OCI-LY1 (cell line): ENCODE measurements around the gene LDLRAD3.

ENCODE experiments used
- EZH2 ChIP-seq: fragments of 200-600 bp; sonication (generic), shearing (Covaris generic); IDR thresholded peaks from 2 replicates; pipeline ENCODE4 v1.8.0; 2017; ENCODE audit warnings: borderline replicate concordance, mixed run types, mild to moderate bottlenecking, antibody characterized with exemption, low read length, moderate library complexity, mixed read lengths
- TF ChIP-seq, protein P1 (sequence below): fragments of 200-600 bp; sonication (generic), shearing (Covaris generic); IDR thresholded peaks from 2 replicates; pipeline ENCODE4 v1.5.1; 2017; ENCODE audit warnings: mild to moderate bottlenecking, antibody characterized with exemption, low read length, moderate library complexity, mixed read lengths

DNA sequence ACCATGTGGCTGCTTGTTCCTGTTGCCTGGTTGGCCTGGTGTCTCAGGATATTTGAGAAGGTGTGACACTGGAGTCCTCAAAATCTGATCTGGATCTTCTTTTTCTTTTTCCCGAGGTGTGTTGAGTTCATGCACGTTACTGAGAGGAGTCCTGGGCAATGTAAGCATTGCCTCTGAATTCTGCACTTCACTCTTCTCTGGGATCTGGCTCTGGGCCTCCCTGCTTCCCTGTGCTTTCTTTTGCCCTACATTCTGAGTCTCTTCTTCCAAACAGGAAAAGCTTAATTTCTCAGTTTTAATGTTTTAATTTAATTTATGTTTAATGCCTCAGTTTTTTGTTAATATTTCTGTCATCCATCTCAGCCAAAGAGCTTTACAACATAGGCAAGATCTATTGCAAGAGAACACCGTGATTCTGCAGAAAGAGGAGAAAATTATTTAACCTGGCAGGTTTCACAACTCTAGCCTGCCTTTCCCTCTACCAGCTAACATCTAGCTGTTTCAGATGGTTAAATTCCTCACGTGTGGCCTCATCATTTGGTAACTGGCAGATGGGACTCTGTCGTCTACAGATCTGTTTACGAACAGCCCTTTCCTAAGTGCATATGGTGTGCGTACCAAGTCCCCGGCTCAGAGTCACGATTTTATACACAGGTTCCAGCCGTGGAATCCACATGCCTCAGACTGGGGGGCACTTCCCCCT, 24.7 kb downstream of the LDLRAD3 start:
- no peak for TF ChIP-seq EZH2
- TF ChIP-seq, protein P1, sequence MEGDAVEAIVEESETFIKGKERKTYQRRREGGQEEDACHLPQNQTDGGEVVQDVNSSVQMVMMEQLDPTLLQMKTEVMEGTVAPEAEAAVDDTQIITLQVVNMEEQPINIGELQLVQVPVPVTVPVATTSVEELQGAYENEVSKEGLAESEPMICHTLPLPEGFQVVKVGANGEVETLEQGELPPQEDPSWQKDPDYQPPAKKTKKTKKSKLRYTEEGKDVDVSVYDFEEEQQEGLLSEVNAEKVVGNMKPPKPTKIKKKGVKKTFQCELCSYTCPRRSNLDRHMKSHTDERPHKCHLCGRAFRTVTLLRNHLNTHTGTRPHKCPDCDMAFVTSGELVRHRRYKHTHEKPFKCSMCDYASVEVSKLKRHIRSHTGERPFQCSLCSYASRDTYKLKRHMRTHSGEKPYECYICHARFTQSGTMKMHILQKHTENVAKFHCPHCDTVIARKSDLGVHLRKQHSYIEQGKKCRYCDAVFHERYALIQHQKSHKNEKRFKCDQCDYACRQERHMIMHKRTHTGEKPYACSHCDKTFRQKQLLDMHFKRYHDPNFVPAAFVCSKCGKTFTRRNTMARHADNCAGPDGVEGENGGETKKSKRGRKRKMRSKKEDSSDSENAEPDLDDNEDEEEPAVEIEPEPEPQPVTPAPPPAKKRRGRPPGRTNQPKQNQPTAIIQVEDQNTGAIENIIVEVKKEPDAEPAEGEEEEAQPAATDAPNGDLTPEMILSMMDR, result no peak
